ENCODE data around the gene C1orf210. TPM values are rescaled to one million over a fixed set of nuclear protein-coding genes. Genes with fewer than 3 reads are reported as not detected.

C1orf210 gene
- total RNA-seq, 3 donors from 2014 or later (not counting 1 experiment from before 2014, with no cell fraction given): not detected

DNA sequence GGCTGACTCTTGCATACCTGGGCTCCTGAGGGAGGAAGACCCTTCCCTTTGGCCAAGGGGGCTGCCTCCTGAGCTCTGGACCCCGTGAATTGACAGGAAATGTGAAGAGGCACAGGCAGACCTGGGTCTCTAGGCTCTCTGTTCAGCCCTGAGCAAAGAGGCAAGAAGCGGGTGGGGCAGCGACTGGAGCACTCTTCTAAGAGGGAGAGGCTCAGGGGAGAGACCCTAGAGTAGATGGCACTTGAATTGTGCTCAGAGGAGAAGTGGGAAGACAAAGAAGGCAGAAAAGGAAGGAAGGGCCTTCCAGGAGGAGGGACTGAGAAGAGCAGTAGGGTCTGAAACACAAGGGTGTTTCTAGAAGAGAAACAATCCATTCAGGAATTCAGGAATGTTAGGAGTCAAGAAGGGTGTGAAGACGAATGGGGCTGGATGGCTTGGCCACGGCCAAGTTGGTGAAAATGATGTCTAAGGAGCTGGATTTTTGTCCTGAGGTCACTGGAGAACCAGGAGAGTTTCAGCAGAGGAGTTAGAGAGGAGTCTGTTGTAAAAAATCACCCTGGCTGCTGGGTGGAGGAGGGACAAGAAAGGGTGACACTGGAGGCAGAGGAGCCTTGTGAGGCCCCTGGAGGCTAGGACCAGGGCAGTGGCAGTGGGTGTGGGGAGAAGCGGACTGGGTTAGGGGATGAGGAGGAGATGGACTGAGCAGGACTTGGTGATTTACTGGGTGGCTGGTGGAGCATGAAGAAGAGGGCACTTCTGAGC lies 20.7 kb upstream of the C1orf210 start:
- DNase-seq (no peak), ATAC-seq (no peak)
- no peak overlapping the region for H3K4me3 Mint-ChIP-seq
- Histone ChIP-seq H3K27ac (ENCODE audit: low read length) (no peak overlapping the region), H3K4me1 (ENCODE audit: control insufficient read depth, insufficient read depth, low read length) (no peaks in the 10 kb centered on the region), H3K36me3 (ENCODE audit: control insufficient read depth, insufficient read depth, low read length) (peaks cover 2% of the 10 kb centered on the region), H3K9me3 (ENCODE audit: control insufficient read depth, insufficient read depth, low read length) (no peaks in the 10 kb centered on the region), H3K4me3 (ENCODE audit: low read length) (no peak overlapping the region), H3K27me3 (ENCODE audit: control insufficient read depth, insufficient read depth, low read length) (no peaks in the 10 kb centered on the region)
- no peaks in the 10 kb centered on the region for H3K36me3 Mint-ChIP-seq
- H3K4me1 Mint-ChIP-seq: peaks cover 2 to 9% of the 10 kb centered on the region in 2 donors
- no peak overlapping the region for H3K27ac Mint-ChIP-seq
- intact Hi-C loops (cut with micrococcal nuclease): no loop called here
- TF ChIP-seq, protein P1, sequence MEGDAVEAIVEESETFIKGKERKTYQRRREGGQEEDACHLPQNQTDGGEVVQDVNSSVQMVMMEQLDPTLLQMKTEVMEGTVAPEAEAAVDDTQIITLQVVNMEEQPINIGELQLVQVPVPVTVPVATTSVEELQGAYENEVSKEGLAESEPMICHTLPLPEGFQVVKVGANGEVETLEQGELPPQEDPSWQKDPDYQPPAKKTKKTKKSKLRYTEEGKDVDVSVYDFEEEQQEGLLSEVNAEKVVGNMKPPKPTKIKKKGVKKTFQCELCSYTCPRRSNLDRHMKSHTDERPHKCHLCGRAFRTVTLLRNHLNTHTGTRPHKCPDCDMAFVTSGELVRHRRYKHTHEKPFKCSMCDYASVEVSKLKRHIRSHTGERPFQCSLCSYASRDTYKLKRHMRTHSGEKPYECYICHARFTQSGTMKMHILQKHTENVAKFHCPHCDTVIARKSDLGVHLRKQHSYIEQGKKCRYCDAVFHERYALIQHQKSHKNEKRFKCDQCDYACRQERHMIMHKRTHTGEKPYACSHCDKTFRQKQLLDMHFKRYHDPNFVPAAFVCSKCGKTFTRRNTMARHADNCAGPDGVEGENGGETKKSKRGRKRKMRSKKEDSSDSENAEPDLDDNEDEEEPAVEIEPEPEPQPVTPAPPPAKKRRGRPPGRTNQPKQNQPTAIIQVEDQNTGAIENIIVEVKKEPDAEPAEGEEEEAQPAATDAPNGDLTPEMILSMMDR (IDR thresholded peaks at IDR 0.05): no peak
- WGBS (ENCODE audit: insufficient coverage): 76% methylated on average over 6 of the region's 6 CpGs
- H3K9me3 Mint-ChIP-seq: no peaks in the 10 kb centered on the region
- no peaks in the 10 kb centered on the region for H3K27me3 Mint-ChIP-seq (ENCODE audit: low read depth in 2 of 2)

DNA sequence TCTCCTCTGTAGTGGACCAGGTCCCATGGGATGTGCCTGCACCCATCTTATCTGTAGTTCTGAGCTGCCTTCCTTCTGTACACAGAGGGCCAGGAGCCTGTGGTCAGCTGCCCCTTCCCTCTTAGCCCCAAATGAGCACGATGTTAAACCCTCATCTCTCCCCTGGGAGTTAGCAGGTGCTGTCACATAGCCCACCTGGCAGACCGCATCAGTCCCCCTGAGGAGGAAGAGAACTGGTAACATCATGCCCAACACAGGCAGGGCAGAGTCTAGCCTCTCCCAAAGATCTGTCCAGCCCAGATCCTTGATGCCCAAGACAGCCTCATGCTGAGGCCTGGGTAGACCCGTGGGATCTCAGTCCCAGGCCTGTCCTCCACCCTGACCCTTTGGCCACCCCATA lies 20.1 kb upstream of the C1orf210 start:
- no peaks in the 10 kb centered on the region for H3K9me3 Mint-ChIP-seq
- Histone ChIP-seq H3K4me3 (ENCODE audit: low read length) (no peak overlapping the region), H3K4me1 (ENCODE audit: control insufficient read depth, insufficient read depth, low read length) (peaks cover 2% of the 10 kb centered on the region), H3K36me3 (ENCODE audit: control insufficient read depth, insufficient read depth, low read length) (peaks cover 2% of the 10 kb centered on the region), H3K27ac (ENCODE audit: low read length) (no peak overlapping the region), H3K27me3 (ENCODE audit: control insufficient read depth, insufficient read depth, low read length) (no peaks in the 10 kb centered on the region), H3K9me3 (ENCODE audit: control insufficient read depth, insufficient read depth, low read length) (no peaks in the 10 kb centered on the region)
- H3K4me1 Mint-ChIP-seq: peaks cover 6 to 16% of the 10 kb centered on the region in 2 donors
- intact Hi-C loops (cut with micrococcal nuclease): no loop called here
- H3K36me3 Mint-ChIP-seq: no peaks in the 10 kb centered on the region
- WGBS (ENCODE audit: insufficient coverage): 65% methylated on average over 3 of the region's 3 CpGs
- no peaks in the 10 kb centered on the region for H3K27me3 Mint-ChIP-seq (ENCODE audit: low read depth in 2 of 2)
- no peak overlapping the region for H3K4me3 Mint-ChIP-seq
- no peak for DNase-seq
- ATAC-seq: no peak
- H3K27ac Mint-ChIP-seq: no peak overlapping the region
- TF ChIP-seq, protein P1 (IDR thresholded peaks at IDR 0.05): no peak

DNA sequence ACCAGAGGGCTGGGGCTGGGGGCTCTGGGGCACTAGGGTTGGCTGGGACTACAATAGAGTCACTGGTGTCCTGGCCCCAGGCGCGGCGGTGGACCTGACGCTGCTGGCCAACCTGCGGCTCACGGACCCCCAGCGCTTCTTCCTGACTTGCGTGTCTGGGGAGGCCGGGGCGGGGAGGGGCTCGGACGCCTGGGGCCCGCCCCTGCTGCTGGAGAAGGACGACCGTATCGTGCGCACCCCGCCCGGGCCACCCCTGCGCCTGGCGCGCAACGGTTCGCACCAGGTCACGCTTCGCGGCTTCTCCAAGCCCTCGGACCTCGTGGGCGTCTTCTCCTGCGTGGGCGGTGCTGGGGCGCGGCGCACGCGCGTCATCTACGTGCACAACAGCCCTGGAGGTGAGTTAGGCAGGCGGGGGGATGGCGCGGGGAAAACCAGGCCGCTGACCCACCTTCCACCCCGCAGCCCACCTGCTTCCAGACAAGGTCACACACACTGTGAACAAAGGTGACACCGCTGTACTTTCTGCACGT lies 19.5 kb upstream of the C1orf210 start:
- whole genome bisulfite sequencing (ENCODE audit: insufficient coverage): 94% methylated on average over 46 of the region's 46 CpGs

More for the DNA sequence above, 19.5 kb upstream of the C1orf210 start:
- Mint-ChIP-seq H3K27ac (no peak overlapping the region), H3K27me3 (ENCODE audit: low read depth in 2 of 2) (no peaks in the 10 kb centered on the region), H3K4me1 (peaks cover 6 to 17% of the 10 kb centered on the region in 2 donors), H3K36me3 (no peaks in the 10 kb centered on the region), H3K9me3 (no peaks in the 10 kb centered on the region), H3K4me3 (no peak overlapping the region)
- Histone ChIP-seq H3K4me3 (ENCODE audit: low read length) (no peak overlapping the region), H3K27ac (ENCODE audit: low read length) (no peak overlapping the region), H3K36me3 (ENCODE audit: control insufficient read depth, insufficient read depth, low read length) (peaks cover 2% of the 10 kb centered on the region), H3K9me3 (ENCODE audit: control insufficient read depth, insufficient read depth, low read length) (no peaks in the 10 kb centered on the region), H3K27me3 (ENCODE audit: control insufficient read depth, insufficient read depth, low read length) (no peaks in the 10 kb centered on the region), H3K4me1 (ENCODE audit: control insufficient read depth, insufficient read depth, low read length) (peaks cover 9% of the 10 kb centered on the region)
- ATAC-seq (no peak), DNase-seq (no peak)
- TF ChIP-seq, protein P1 (IDR thresholded peaks at IDR 0.05): no peak
- intact Hi-C loops (cut with micrococcal nuclease): no loop called here

Measured in natural killer cell (primary cell).